ENCODE results near the gene GNAO1. TPM values are rescaled to one million over a fixed set of nuclear protein-coding genes. Genes with fewer than 3 reads are reported as not detected.

GNAO1 gene

Small RNA genes lying within 50 kb of the gene (microRNA-seq; reads per million reads assigned to microRNA genes)
- gene MIR3935, result not detected
